Keratinocyte (primary cell): ENCODE measurements around the gene ASTL.

Experiments used
- EZH2 ChIP-seq: IDR thresholded peaks from one replicate; pipeline ENCODE4 v1.6.1; 2012; ENCODE audit warnings: inconsistent platforms, mild to moderate bottlenecking, low read length, moderate library complexity
- TF ChIP-seq, protein P1 (sequence below), 3 experiments: IDR thresholded peaks in 1 of 3; conservative IDR thresholded peaks in 1 of 3; optimal IDR thresholded peaks in 1 of 3; 2 replicates in 2 of 3; 3 replicates in 1 of 3; pipeline versions ENCODE3 to v1.5.1; 2011; ENCODE audit warnings: low read length in 3 of 3, mild to moderate bottlenecking in 3 of 3, moderate library complexity in 2 of 3, control low read depth in 1 of 3, inconsistent platforms in 1 of 3; ENCODE audit not compliant: insufficient read depth in 2 of 3; ENCODE audit errors: extremely low read depth in 1 of 3

DNA sequence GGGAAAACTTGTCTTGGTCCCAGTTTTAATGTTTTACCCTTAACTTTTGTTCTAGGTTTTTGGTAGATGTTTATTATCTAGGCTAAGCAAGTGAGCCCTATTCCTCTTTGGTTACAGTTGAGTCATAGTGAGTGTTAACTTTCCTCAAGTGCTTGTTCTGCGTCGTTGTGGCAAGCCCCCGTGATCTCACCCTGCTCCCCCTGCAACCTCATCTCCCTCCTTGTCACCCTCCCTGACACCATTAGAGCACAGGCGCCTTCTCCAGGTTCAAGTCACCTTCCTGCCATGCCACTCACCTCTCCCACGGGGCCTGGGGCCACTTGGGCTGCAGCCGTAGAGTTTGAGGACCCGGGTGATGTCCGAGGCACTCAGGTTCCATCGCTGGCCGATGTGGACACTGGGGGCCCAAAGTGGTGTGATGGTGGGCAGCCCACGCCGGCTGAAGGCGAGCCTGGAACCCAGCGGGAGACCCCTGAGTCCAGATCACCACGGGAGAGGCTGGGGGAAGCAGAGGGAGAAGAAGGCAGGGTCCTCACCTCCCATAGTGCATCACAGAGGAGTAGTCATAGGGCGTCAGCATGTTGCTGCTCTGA is 8.7 kb downstream of the ASTL start:
- TF ChIP-seq, protein P1, sequence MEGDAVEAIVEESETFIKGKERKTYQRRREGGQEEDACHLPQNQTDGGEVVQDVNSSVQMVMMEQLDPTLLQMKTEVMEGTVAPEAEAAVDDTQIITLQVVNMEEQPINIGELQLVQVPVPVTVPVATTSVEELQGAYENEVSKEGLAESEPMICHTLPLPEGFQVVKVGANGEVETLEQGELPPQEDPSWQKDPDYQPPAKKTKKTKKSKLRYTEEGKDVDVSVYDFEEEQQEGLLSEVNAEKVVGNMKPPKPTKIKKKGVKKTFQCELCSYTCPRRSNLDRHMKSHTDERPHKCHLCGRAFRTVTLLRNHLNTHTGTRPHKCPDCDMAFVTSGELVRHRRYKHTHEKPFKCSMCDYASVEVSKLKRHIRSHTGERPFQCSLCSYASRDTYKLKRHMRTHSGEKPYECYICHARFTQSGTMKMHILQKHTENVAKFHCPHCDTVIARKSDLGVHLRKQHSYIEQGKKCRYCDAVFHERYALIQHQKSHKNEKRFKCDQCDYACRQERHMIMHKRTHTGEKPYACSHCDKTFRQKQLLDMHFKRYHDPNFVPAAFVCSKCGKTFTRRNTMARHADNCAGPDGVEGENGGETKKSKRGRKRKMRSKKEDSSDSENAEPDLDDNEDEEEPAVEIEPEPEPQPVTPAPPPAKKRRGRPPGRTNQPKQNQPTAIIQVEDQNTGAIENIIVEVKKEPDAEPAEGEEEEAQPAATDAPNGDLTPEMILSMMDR (optimal IDR thresholded peaks at IDR 0.05 in 1 of 3, IDR thresholded peaks at IDR 0.05 in 1 of 3, conservative IDR thresholded peaks at IDR 0.05 in 1 of 3; ENCODE audit: extremely low read depth in 1 of 3, insufficient read depth in 2 of 3, low read length in 3 of 3), result no peak
- no peak for TF ChIP-seq EZH2
